Measurements from ENCODE around the gene AP5S1. TPM values are rescaled to one million over a fixed set of nuclear protein-coding genes. Genes with fewer than 3 reads are reported as not detected.

The AP5S1 gene
- total and polyA plus RNA-seq, 10 of the 15 experiments (the other 5 are each of a cell fraction or from before 2014, with no cell fraction given), result 3.8 to 13.2 (median 7.8) TPM

- TF ChIP-seq NFYA (IDR thresholded peaks at IDR 0.05; ENCODE audit: borderline replicate concordance, low read depth, low read length), result no peak
- peak; percentile 83 for TF ChIP-seq ZNF384 (IDR thresholded peaks at IDR 0.05; ENCODE audit: borderline replicate concordance, low read depth, low read length)
- TF ChIP-seq, protein P1, sequence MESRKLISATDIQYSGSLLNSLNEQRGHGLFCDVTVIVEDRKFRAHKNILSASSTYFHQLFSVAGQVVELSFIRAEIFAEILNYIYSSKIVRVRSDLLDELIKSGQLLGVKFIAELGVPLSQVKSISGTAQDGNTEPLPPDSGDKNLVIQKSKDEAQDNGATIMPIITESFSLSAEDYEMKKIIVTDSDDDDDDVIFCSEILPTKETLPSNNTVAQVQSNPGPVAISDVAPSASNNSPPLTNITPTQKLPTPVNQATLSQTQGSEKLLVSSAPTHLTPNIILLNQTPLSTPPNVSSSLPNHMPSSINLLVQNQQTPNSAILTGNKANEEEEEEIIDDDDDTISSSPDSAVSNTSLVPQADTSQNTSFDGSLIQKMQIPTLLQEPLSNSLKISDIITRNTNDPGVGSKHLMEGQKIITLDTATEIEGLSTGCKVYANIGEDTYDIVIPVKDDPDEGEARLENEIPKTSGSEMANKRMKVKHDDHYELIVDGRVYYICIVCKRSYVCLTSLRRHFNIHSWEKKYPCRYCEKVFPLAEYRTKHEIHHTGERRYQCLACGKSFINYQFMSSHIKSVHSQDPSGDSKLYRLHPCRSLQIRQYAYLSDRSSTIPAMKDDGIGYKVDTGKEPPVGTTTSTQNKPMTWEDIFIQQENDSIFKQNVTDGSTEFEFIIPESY (IDR thresholded peaks at IDR 0.05), result no peak
- no peak for TF ChIP-seq NFIC (IDR thresholded peaks at IDR 0.05; ENCODE audit: low read depth, low read length)
- TF ChIP-seq ZNF207 (IDR thresholded peaks at IDR 0.05; ENCODE audit: borderline replicate concordance), result no peak
- TF ChIP-seq ZBTB4 (CRISPR knock-in tag; IDR thresholded peaks at IDR 0.05), result no peak
- TF ChIP-seq CBX3 (IDR thresholded peaks at IDR 0.05; ENCODE audit: borderline replicate concordance, low read depth), result no peak
- TF ChIP-seq HDAC2 (IDR thresholded peaks at IDR 0.05), result no peak
- no peak for TF ChIP-seq PAX5 (IDR thresholded peaks at IDR 0.05; ENCODE audit: borderline replicate concordance, low read depth, low read length)
- no peak for TF ChIP-seq ESRRA (IDR thresholded peaks at IDR 0.05; ENCODE audit: low read length)
- no peak for TF ChIP-seq NR2C2 (IDR thresholded peaks at IDR 0.05; ENCODE audit: borderline replicate concordance, control insufficient read depth, insufficient read length, low read depth)
- TF ChIP-seq NBN (IDR thresholded peaks at IDR 0.05), result no peak
- TF ChIP-seq, protein P2, sequence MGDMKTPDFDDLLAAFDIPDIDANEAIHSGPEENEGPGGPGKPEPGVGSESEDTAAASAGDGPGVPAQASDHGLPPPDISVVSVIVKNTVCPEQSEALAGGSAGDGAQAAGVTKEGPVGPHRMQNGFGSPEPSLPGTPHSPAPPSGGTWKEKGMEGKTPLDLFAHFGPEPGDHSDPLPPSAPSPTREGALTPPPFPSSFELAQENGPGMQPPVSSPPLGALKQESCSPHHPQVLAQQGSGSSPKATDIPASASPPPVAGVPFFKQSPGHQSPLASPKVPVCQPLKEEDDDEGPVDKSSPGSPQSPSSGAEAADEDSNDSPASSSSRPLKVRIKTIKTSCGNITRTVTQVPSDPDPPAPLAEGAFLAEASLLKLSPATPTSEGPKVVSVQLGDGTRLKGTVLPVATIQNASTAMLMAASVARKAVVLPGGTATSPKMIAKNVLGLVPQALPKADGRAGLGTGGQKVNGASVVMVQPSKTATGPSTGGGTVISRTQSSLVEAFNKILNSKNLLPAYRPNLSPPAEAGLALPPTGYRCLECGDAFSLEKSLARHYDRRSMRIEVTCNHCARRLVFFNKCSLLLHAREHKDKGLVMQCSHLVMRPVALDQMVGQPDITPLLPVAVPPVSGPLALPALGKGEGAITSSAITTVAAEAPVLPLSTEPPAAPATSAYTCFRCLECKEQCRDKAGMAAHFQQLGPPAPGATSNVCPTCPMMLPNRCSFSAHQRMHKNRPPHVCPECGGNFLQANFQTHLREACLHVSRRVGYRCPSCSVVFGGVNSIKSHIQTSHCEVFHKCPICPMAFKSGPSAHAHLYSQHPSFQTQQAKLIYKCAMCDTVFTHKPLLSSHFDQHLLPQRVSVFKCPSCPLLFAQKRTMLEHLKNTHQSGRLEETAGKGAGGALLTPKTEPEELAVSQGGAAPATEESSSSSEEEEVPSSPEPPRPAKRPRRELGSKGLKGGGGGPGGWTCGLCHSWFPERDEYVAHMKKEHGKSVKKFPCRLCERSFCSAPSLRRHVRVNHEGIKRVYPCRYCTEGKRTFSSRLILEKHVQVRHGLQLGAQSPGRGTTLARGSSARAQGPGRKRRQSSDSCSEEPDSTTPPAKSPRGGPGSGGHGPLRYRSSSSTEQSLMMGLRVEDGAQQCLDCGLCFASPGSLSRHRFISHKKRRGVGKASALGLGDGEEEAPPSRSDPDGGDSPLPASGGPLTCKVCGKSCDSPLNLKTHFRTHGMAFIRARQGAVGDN (IDR thresholded peaks at IDR 0.05), result no peak
Measured at GRCh38 chr20:3797592-3798372, 22.6 kb upstream of the AP5S1 start (continued).
